ENCODE results near the gene RGS5.

- no peak for TF ChIP-seq POLR2A (IDR thresholded peaks at IDR 0.05; ENCODE audit: borderline replicate concordance, extremely low read depth, insufficient read depth, insufficient read length)
- TF ChIP-seq SIN3A (IDR thresholded peaks at IDR 0.05; ENCODE audit: low read depth), result no peak
Measured at GRCh38 chr1:163231385-163231784, 28.7 kb upstream of the RGS5 start.

All from HCT116 (cell line).